Vagina (tissue), 2 donors: ENCODE data around the gene ASB13.

Experiments used
- POLR2A ChIP-seq, 2 donors: fragments of 450-650 bp; IDR thresholded peaks; one replicate each; pipeline ENCODE4 v1.6.1; 2017; ENCODE audit warnings: antibody characterized with exemption in 2 of 2, mild to moderate bottlenecking in 2 of 2, moderate library complexity in 2 of 2
- POLR2AphosphoS5 ChIP-seq, 2 donors: sonication (generic); formaldehyde crosslinking; IDR thresholded peaks; one replicate each; pipeline ENCODE4 v1.9.0; 2017; ENCODE audit warnings: antibody characterized with exemption in 2 of 2, mild to moderate bottlenecking in 2 of 2, low read depth in 1 of 2; ENCODE audit not compliant: insufficient read depth in 1 of 2
- TF ChIP-seq, protein P1 (sequence below), 3 experiments: fragments of 450-650 bp in 2 of 3; fragments of 200-600 bp in 1 of 3; sonication (generic) in 1 of 3; IDR thresholded peaks; one replicate each; pipeline ENCODE4 v1.5.1; 2017 to 2019; ENCODE audit warnings: antibody characterized with exemption in 3 of 3, mild to moderate bottlenecking in 2 of 3, moderate library complexity in 2 of 3

DNA sequence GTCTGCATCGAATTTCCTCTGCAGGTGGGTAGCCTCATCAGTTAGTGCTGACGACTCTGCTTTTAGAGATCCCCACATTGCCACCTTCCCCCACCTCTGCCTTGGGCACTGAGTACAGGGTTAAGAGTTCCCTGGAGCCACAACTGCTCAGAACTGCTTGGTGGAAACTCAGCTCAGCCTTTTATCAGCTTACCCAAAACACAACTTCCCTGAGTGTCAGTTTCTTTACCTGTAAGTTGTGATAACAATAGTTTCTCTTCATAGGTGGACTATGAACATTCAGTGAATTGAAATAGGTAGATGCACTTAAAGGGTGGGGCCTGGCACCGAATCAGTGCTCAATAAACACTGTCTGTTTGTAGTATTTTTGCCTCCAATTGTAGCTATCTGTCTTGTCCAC, 11.3 kb downstream of the ASB13 start:
- TF ChIP-seq POLR2AphosphoS5 (IDR thresholded peaks at IDR 0.05; ENCODE audit: insufficient read depth in 1 of 2, low read depth in 1 of 2) (no peak), POLR2A (IDR thresholded peaks at IDR 0.05) (no peak)
- TF ChIP-seq, protein P1, sequence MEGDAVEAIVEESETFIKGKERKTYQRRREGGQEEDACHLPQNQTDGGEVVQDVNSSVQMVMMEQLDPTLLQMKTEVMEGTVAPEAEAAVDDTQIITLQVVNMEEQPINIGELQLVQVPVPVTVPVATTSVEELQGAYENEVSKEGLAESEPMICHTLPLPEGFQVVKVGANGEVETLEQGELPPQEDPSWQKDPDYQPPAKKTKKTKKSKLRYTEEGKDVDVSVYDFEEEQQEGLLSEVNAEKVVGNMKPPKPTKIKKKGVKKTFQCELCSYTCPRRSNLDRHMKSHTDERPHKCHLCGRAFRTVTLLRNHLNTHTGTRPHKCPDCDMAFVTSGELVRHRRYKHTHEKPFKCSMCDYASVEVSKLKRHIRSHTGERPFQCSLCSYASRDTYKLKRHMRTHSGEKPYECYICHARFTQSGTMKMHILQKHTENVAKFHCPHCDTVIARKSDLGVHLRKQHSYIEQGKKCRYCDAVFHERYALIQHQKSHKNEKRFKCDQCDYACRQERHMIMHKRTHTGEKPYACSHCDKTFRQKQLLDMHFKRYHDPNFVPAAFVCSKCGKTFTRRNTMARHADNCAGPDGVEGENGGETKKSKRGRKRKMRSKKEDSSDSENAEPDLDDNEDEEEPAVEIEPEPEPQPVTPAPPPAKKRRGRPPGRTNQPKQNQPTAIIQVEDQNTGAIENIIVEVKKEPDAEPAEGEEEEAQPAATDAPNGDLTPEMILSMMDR (IDR thresholded peaks at IDR 0.05), result no peak
